AG04450 (cell line): Measurements from ENCODE around the gene STOX1. TPM values are rescaled to one million over a fixed set of nuclear protein-coding genes. Genes with fewer than 3 reads are reported as not detected.
"Not testable (repeated sequence)": the region's sequence is repeated elsewhere in the genome, so short reads cannot be mapped to it uniquely, and the experiment has no call there.

ENCODE experiments used
- CTCF ChIA-PET: fragments of 300-600, 350-600 bp; formaldehyde crosslinking; extraction: SDS; loops from one replicate; lab custom pipeline; 2022; ENCODE audit warnings: antibody characterized with exemption, inconsistent platforms; lab: Charles Lee
- POLR2A ChIA-PET: fragments of 350-600 bp; formaldehyde crosslinking; extraction: SDS; loops from one replicate; lab custom pipeline; 2021; ENCODE audit warnings: antibody characterized with exemption, inconsistent platforms; lab: Yijun Ruan, JAX
- DNase-seq: peaks from one replicate; pipeline ENCODE4 v3.0.0-alpha.2; 2011; ENCODE audit warnings: low read depth, low spot score
- H3K27ac ChIP-seq: one replicate; pipeline ENCODE4 v1.5.1; 2012; ENCODE audit warnings: low read depth, low read length, control low read depth
- H3K27me3 ChIP-seq: one replicate; pipeline ENCODE4 v1.6.0; 2012; ENCODE audit warnings: low read length; ENCODE audit not compliant: control insufficient read depth, insufficient read depth
- H3K4me3 ChIP-seq: 2 replicates; pipeline ENCODE4 v1.5.1; 2011; ENCODE audit warnings: mild to moderate bottlenecking, low read depth, low read length, control low read depth
- H3K9me3 ChIP-seq: 2 replicates; pipeline ENCODE4 v1.5.1; 2012; ENCODE audit warnings: low read length; ENCODE audit not compliant: control insufficient read depth, insufficient read depth
- CTCF ChIP-seq: IDR thresholded peaks from 2 replicates; pipeline ENCODE4 v1.5.1; 2011; ENCODE audit warnings: low read depth, low read length, control low read depth, inconsistent platforms
- polyA plus RNA-seq: library from polyadenylated mRNA; depleted of rRNA; stranded (reverse); fragments of >200 nt; gene quantifications from 2 replicates; pipeline ENCODE4 v1.2.3, GENCODE V29; 2011

STOX1 gene
- polyA plus RNA-seq, 1 experiment = 0.12 TPM

GRCh38 chr10:68864611-68865010 lies 37.3 kb downstream of the STOX1 start:
- no peak for DNase-seq
- TF ChIP-seq CTCF = no peak
- ChIA-PET POLR2A (no interaction called here), CTCF (no interaction called here)
- Histone ChIP-seq H3K9me3 (peaks cover 13% of the 10 kb centered on the region), H3K4me3 (no peak overlapping the region), H3K27me3 (peaks cover 11% of the 10 kb centered on the region), H3K27ac (no peak overlapping the region)

GRCh38 chr10:68868173-68868572 lies 40.8 kb downstream of the STOX1 start:
- POLR2A ChIA-PET, CTCF ChIA-PET, H3K27me3 ChIP-seq, H3K9me3 ChIP-seq, DNase-seq, H3K27ac ChIP-seq, H3K4me3 ChIP-seq: not testable (repeated sequence)

- ChIA-PET CTCF (no interaction called here), POLR2A (no interaction called here)
- Histone ChIP-seq H3K27me3 (peaks cover 8% of the 10 kb centered on the region), H3K9me3 (peaks cover 6% of the 10 kb centered on the region), H3K27ac (no peak overlapping the region), H3K4me3 (no peak overlapping the region)
- no peak for DNase-seq
- no peak for TF ChIP-seq CTCF
Observed at GRCh38 chr10:68869623-68870022, 42.3 kb downstream of the STOX1 start.

- POLR2A ChIA-PET = no interaction called here
- Histone ChIP-seq H3K9me3 (peaks cover 6% of the 10 kb centered on the region), H3K27me3 (peaks cover 8% of the 10 kb centered on the region), H3K27ac (no peak overlapping the region), H3K4me3 (no peak overlapping the region)
- DNase-seq = no peak
- TF ChIP-seq CTCF = no peak
- CTCF ChIA-PET = no interaction called here
Observed at GRCh38 chr10:68870061-68870460, 42.7 kb downstream of the STOX1 start.

- DNase-seq = no peak
- ChIA-PET CTCF (no interaction called here), POLR2A (interaction anchor here (0.7 kb wide), 1 partner anchor 343 kb away, joined by 3 read pairs; no protein-coding TSS in a partner anchor)
- H3K27ac ChIP-seq = no peak overlapping the region
- H3K4me3 ChIP-seq = no peak overlapping the region
- peaks cover 6% of the 10 kb centered on the region for H3K9me3 ChIP-seq
- H3K27me3 ChIP-seq = peaks cover 8% of the 10 kb centered on the region
- no peak for TF ChIP-seq CTCF
Observed at GRCh38 chr10:68870545-68871104, 43.3 kb downstream of the STOX1 start.
